Kidney capillary endothelial cell (primary cell): Measurements from ENCODE around the gene MTG2.

Experiments
- DNase-seq: peaks from one replicate; pipeline ENCODE4 v3.0.0-alpha.2; 2018; ENCODE audit warnings: low spot score

Gene MTG2

DNA sequence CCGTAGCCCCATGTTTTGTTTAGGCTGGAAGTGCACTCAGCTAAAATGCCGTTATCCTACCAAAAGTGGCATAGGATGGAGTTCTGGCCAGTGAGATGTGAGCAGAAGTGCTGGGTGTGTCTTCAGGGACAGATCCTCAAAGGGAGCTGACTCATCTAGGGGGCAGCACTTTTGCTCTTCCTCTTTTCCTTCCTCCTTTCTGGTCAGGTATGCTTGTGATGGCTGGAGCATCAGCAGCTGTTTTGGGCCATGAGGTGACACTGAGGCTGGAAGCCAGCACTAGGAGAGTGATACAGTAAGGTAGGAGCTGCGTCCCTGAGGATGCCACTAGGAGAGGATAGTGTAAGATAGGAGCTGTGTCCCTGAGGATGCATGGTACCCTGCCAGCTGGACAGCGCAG lies 50.9 kb downstream of the MTG2 start:
- DNase-seq, result no peak

DNA sequence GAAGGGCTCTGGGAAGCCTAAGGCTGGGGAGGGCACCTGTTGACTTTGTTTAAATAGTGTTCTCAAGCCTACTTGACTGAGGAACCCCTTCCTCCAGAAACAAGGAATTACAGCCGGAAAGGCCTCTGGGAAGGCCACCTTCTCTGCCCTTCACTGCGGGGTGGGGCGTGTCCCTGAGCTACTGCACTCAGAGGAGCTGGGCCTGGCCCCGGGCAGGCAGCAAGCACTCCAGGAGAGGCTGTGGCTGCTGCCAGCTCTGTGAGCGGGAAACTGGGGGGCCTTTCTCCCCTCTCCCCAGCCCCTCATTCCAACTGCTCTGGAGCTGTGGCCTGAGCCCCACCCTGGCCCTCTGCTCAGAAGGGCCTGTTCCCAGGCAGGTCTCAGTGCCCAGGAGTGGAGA lies 51.5 kb downstream of the MTG2 start:
- DNase-seq, result no peak

DNA sequence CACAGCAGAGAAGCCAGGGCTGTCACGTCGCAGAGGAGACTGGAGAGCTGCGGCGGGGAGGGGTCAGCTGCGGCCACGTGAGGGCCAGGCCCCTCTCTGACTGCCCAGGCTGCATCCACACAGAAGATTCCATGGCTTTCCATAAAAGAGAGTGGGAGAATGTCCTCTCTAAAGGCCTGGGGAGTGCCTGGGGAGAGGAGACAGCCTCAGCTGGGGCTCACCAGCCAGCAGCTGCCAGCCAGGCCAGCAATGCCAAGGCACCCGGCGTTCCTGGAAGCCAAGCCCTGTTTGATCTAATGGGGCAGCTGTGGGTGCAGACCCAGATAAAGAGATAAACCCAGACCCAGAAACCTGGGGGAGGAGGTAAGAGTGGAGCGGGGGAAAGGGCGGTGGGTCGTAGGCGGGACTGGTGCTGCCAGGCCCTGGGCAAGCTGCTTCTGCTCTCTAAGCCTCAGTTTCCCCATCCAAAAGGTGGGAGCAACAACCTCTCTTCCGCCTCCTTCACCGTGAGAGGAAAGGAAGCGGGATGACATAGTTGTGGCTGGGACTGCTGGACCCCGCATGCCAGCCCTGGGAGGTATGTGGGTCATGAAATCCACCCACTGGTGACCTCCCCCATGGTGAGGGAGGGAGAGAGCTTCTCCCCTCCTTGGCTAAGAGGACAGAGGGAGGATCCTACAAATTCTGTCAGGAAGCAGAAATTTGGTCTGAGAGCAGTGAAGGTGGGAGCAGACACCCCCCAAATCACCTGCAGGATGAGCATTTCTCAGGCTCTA lies 52.4 kb downstream of the MTG2 start:
- DNase-seq, result no peak

DNA sequence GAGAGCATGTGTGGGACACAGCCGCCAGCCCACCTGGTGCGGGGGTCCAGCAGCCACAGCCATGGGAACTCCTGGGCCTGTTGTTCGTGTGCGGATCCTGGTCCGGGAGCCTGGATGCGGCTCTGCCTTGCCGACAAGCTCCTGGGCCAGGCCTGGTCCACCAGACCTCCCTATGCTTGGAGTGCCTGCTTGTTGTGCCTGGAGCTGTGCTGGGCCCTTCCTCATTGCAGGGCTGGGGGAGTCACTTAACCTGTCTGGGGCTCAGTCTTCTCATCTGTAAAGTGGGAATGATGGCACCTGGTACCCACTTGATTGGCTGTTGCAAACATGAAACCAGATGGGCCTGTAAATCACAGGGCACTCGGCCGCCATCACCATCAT lies 52.9 kb downstream of the MTG2 start:
- DNase-seq, result no peak

DNA sequence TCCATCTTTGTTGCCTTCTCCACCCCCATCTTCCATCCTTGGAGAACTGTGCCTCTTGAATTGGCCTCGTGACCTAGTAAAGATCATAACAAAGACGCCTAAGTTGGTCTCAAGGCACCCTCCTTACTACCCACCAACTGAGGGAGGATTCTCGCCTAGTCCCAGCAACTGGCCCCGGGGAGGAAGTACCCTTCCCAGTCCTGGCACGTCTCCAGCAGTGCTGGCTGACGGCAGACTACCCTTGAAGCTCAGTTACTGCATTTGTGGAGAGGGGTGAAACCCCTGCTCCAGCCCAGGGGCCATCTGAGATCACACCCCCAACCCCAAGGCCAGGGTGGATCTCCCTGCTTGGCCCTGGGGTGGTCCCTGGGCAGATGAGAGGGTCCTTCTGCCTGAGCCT lies 53.4 kb downstream of the MTG2 start:
- no peak for DNase-seq

DNA sequence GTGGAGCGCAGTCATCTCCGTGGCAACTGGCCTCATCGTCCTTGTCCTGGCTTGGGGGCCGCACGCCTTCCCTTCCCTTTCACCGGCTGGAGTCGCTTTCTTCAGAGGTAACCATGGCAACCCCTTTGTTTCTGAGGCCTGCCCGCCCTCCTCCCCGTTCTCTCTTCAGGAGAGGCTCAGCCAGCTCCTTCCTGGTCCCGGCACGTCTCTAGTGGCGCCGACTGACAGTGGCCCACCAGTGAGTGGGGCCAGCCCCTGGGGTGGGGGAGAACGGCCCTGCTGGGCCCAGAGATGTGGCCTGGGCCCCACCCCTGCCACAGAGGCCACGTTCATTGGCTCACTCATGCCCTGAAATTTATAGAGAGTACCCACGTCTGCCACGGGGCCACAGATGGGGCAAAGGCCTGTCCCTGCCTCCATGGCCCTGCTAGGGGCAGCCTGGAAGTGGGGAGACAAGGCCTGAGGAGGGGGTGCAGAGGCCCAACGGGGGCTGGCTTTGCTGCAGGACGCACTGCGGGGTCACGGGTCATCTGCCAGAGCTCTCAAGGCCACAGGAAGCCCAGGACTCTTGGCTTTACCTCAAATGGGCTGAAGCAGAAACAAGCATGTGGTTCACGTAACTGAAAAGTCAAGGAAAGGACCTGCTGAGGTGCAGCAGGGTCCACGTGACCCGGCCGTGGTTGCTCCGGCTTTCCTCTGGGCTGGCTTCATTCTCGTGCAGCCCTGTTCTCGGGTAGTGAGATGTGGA lies 54.1 kb downstream of the MTG2 start:
- no peak for DNase-seq

DNA sequence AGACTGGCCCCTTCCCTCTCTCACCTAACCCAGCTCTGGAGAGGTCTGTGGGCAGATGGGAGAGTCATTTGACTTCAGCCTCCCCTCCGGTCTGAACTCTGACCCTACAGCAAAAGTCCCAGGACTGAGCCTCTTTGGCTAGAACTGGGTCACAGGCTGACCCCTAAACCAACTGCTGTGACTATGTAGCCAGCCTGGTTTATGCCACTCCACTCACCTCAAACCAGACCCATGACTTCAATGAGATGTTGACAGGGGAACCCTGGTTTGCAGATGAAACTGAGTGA lies 54.6 kb downstream of the MTG2 start:
- no peak for DNase-seq

DNA sequence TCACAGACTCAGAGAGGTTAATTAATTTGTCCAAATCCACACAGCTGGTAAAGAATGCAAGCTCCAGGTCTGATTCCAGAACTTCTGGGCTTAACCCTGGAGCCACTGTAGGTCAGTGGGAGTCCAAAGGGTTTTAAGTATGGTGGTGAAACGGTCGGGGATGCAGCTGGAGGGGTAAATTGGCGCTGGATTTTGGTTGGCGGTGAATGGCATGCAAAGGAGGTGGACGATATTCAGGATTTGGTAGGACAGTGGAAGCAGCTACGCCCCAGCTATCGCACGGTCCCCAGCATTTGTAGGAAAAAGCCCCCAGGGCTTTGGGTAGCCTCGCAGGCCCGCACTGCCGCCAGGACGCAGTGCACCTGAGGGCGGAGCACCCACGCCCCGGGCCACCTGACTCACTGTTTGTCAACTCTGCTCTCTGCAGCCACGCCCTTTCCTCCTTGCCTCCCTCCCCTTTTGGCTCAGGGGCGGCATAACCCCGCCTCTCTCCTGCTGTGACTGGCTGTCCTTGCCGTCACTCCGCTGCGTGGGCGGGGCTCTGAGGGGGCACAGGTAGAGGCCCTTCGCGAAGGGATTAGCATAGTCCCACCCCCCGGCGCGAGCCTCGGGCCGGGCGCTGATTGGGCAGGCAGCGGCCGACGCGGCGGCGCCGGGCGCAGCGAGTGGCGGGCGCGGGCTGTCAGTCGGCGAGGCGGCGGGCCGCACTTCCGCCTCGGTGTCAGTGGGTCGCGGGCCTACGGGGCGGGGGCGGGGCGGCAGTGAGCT lies 55.2 kb downstream of the MTG2 start, which contains the start of gene OSBPL2:
OSBPL2 (plus strand) TSS at position 721 of the 768 bp plus-strand sequence. CDS start 17,664 bp downstream, outside the sequence.
- DNase-seq, result peak; percentile 98

DNA sequence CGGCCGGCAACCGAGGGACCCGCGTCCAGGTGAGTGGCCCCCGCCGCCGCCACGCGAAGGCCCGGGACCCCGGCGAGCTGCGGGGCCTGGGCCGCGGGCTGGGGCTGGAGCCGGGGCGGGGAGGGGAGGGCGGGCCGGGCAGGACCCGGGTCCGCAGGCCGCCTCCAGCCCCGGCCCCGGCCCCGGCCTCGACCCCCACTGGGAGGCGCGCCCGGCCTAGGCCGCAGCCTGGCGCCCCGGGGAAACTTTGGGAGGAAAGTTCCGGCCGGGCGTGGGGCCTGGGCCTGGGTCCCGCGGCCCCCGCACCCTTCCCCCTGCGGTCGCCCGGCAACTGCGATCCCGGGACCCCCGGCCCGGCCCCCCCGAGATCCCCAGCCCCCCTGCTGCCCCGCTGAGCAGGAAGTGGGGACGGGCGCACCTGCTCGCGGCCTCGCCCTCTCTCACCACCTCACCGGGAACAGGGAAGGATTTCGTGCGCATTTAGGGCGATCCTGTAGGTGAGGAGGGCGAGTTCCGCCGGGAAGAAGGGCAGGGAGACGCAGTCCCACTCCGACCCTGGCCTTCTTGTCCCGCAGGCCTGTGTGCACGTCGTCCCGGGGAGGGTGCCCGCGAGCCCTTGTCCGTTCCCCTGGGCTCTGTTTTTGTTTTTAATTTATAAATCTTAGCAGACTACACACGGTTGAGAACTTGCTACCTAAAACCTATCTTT lies 55.9 kb downstream of the MTG2 start:
- DNase-seq, result no peak

DNA sequence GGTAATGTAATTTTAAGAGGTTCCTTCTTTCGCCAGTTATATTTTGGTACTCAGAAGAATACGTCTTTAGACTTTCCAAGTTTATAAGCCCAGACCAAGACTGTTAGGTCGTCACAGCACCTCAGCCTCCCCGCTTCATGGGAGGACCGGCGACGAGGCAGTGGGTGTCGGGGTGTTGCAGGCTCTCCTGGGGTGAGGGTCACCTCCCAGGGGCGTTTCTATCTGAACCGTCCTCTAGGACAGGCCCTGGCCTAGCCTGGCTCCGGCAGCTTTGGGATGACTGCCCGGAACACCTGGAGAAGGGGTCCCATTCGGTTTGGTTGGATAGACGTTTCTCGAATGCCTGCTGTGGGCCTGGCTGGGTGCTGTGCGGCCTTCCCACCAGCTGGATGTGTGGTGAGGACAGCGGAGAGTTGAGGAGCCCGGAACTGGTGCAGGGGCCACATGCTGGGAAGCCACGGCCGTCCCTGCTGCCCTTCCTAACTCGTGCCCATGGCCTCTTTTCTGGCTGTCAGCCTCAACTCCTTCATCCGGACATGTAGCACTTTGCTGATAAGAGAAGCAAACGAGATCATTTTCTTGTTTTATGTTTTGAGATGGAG lies 56.6 kb downstream of the MTG2 start:
- DNase-seq, result no peak

DNA sequence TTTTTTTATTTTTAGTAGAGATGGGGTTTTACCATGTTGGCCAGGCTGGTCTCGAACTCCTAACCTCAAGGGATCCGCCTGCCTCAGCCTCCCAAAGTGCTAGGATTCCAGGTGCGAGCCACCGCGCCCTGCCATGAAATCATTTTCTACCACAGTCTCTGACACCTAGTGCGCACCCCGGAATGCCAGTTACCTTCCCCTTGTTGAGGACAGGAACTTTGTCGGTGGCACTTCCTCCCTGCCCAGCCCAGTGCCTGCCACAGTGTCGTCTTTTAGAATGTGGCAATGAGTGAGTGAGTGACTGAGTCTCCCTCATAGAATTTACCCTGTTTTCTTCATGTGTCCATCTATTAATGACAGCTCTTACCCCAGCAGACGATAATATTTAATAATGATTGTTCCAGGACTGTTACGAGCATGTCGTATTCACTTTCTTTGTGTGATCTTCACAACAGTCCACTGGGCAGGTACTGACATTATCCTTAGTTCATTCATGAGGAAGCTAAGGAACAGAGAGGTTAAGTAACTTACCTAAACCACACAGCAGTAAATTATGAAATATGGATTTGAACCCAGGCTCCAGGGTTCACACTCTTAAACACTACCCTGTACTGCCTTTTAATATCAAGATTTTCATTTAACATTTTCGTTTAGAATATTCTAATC lies 57.3 kb downstream of the MTG2 start:
- DNase-seq, result no peak

DNA sequence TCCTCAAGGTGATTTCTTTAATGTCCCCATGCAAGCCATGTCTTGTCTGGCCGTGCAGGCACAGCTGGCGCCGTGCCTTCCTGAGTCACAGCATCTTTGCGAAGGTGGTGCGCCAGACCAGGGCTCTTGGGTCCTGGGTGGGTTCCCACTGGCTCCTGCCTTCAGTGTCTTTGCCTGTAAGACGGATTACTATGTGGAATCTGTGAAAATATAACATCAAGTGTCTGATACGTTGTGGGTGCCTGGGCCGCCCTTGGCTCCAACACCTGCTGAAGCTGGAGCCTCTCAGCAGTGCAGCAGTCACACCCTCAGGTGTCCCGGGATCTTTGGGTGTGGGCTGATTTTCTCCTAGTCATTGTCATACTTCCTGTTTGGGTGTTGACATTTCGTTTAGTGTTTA lies 58.7 kb downstream of the MTG2 start:
- DNase-seq, result no peak

DNA sequence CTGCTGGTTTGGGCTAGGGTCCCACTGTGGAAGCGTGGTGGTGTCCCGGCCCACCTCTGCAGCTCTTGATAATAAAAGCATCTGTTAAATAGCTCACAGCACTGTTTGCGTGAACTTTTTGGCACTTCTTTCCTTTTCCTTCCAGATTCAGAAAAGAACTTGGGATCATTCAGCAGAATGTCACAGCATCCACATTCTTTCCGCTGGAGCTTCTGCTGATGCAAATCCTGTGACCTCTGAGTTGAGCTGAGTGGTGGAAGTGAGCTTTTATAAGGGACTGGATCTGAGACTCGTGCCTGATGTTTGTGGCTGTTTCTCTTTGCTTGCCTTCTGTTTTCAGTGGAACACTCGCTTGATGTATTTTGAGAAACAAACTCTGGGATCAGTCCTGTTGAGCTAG lies 59.3 kb downstream of the MTG2 start:
- DNase-seq, result no peak

DNA sequence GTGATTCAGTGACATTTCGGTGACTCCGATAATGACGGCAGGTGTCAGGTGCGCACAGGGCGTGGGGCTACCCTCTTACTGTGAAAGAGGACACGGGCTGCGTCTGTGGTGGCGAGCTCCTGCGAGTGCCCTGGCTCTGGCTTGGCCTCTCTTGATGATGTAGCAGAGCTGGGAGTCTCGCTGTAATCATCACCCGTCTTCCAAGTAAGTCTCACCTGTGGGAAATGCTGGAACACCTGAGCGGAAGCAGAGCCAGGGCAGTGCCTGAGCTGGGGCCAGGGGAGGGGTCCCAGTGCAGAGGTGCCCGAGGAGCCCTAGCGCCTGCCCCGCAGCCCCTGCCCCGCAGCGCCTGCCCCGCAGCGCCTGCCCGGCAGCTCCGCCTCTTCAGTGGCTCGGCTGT lies 60.3 kb downstream of the MTG2 start:
- no peak for DNase-seq

DNA sequence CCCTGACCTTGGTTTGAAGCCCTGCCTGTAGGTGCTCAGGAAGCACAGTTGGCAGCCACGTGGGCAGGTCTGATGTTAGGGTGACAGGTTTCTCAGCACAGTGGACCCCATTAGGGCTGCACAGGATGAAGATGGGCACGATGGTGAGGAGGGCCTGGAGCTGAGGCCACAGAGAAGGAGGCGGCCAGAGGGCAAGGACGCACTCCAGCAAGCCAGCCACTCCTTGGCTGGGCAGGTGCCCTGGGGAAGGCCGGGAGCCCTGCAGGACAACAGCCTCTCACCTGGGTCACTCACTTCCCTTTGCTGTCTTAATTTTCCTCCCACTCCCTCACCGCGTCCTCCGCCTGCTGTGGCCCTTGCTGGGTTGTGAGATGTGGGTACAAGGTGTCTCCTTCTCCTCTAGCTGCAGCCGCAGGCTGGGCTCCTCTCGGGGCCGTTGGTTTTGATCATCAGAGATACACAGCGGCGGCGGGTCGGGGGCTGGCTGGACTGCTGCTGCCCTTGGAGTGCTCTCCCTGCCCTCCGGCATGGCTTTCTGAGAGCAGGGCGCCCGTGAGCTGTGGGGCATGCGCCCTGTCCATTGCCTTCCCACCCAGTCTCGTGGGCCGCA lies 61.2 kb downstream of the MTG2 start:
- no peak for DNase-seq

DNA sequence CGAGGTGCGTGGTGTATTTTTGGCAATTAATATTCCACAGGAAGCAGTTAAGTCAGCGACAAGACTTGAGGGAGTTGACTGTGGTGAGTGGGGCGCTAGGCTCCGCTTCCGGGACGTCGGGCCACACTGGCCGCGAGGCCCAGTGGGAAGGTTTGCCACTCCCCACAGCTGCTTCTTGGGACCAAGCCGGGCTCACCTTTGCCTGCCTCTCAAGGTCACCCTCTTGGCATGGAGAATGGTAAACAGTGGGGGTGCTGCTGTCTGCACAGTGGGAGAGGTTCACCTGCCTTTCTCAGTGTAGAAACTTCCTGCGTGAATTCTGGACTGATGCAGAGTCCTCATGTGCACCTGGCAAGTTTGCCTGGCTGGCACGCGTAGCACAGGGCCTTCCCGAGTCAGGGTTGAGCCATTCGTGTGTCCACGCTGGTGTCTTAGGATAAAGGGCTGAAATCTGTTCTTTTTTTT lies 61.8 kb downstream of the MTG2 start:
- DNase-seq, result no peak

DNA sequence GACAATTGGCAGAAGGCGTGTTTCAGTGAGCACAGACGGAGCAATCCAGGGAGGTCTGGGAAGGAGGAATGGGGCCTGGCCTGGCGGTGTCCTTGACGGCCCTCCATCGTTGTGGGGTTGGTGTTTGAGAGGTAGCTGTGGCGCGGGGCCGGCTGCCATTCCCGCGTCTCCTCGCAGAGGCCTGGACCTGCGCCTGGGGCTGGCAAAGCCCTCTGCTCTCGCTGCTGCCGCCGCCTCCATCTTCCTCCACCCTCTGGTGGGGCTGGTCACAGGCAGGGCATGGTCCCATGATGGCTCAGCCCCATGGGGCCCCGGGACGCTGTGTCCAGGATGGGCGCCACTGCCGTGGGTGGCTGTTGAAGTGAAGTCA lies 63.1 kb downstream of the MTG2 start:
- DNase-seq, result no peak

DNA sequence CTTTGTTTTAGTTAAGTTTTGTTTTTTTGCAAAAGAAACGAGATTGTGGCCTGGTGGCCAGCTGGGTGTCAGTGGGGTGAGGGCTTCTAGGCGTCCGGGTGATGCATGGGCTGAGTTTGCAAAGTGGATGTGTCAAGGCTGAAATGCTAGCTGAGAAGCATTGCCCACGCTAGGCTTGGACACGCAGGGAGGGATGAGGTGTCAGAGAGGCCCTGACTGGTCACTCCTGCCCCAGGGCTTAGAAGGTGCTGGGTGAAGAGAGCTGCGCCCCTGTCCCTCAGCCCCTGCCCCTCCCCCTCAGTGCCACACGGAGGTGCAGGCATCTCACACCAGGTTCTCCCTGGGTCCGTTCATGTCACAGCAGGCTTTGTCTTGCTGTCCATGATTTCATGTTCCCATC lies 63.6 kb downstream of the MTG2 start:
- no peak for DNase-seq

DNA sequence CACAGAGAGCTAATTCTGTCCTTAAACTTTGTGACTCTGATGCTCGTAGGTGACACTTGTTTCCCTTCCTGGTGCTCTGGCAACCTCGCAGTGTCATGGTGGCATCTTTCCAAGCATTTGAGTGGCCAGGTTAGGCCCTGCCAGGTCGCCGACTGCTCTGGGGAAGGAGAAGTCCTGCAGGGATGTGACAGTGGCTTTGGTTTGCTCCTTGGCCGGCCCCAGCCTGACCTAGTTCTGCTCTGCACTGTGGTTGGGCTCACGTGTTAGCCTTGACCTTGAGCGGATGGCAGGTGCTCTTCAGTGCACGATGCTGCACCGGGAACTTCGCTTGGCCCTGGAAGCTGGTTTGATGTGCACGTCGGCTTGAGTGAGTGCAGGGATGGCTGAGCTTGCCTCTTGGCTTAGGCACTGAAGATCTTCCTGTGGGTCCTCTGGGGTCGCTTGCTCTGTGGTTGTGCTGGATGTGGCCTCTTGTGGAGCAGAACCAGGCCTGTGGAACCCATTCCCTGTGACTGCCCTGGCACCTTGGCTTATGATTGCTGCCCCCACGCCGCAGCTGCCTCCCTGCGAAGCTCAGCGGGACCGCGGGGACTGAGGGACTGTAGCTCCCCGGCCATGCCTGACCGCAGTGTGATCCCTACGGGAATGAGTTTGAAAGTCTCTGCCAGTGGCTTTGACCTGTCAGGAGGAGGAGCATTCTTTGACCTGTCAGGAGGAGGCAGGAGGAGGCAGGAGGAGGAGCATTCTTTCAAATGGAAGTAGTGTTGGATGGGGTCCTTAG lies 64.2 kb downstream of the MTG2 start:
- DNase-seq, result no peak

DNA sequence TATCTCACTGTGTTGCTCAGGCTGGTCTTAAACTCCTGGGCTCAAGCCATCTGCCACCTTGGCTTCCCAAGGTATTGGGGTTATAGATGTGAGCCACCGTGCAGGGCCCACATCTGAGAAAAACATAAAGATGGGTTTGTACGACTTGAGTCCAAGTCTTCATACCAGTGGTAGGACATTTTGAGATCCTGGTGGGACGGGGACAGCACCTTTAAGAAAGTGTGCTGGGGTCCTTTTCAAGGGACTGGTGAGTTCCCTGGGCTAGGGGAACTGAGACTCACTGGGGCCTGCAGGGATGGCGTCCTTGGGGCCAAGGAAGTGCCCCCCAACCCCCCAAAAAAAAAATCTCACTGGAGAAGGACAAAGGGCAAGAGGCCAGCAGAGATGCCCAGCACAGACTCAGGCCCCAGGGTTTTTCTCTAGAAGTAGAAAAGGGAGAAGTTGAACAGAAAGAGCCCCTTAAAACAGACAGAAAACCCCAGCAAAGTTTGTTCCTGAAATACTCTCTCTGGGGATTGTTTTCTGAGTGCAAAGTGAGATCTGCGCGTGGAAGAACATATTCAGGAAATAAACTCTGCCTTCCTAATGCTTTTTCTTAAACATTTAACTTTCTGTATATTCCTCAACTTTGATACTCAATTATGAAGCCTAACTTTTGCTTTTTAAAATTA lies 66.2 kb downstream of the MTG2 start:
- no peak for DNase-seq
